ENCODE measurements around the gene TLX1. TPM values are rescaled to one million over a fixed set of nuclear protein-coding genes. Genes with fewer than 3 reads are reported as not detected.

TLX1 gene
- total and polyA plus RNA-seq, 4 donors, result 0.06 to 0.79 (median 0.31) TPM

DNA sequence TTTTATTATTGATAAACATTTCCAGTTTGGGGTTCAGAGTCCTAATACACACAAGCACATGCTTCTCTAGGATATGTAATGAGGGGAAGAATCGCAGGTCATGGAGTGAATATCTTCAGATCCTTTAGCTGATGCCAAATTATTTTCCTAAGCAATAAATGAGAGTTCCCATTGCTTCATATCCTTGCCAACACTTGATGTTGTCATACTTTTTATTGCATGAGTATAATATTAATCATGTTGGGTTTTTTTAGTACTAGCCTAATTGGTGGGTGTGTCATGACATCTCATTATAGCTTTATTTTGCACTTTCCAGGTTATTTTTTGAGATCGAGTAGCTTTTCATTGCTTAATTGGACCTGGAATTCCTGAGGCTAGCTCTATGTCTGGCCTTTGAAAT, 35.3 kb downstream of the TLX1 start:
- 88% methylated on average over 2 of the region's 2 CpGs for WGBS
- peaks cover 0 to 21% (median 3%) of the 10 kb centered on the region in 4 donors for H3K27me3 ChIP-seq (ENCODE audit: control insufficient read depth in 4 of 4, insufficient read depth in 4 of 4, low read length in 3 of 4)
- no peak for DNase-seq (ENCODE audit: low spot score)

DNA sequence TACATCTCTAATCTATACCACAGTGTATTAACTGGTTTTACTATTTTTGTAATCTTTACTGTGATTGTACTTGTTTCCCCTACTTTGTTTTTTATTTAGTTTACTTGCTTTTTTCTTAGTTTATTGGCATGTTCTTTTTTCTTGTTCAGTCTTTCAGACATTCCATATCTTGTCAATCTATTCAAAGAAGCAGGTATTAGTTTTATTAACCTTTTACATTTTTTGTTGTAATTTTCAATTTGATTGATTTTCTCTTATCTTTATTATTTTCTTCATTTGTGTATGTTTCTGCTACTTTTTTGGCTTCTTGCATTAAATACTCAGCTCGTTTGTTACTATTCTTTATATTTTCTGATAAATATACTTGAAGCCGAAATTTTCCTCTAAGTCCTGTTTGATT, 41.6 kb downstream of the TLX1 start:
- no peak overlapping the region for H3K9ac ChIP-seq (ENCODE audit: low read depth in 1 of 2, low read length in 2 of 2)
- no peak overlapping the region for H3K4me3 ChIP-seq (ENCODE audit: low read depth in 1 of 3, low read length in 3 of 3)
- H3K36me3 ChIP-seq (ENCODE audit: control insufficient read depth in 4 of 4, insufficient read depth in 3 of 4, low read depth in 1 of 4, low read length in 3 of 4), result no peaks in the 10 kb centered on the region
- H3K4me1 ChIP-seq (ENCODE audit: control insufficient read depth in 4 of 4, insufficient read depth in 4 of 4, low read length in 3 of 4), result no peaks in the 10 kb centered on the region
- DNase-seq (ENCODE audit: low spot score), result no peak
- 53% methylated on average over 2 of the region's 2 CpGs for WGBS
- no peak overlapping the region for H3K27ac ChIP-seq (ENCODE audit: low read depth in 1 of 2, low read length in 2 of 2)
- peaks cover 0 to 8% (median 0%) of the 10 kb centered on the region in 4 donors for H3K27me3 ChIP-seq (ENCODE audit: control insufficient read depth in 4 of 4, insufficient read depth in 4 of 4, low read length in 3 of 4)
- peaks cover 3 to 21% (median 6%) of the 10 kb centered on the region in 4 donors for H3K9me3 ChIP-seq (ENCODE audit: control insufficient read depth in 4 of 4, low read length in 3 of 4)
- TF ChIP-seq FOXA2 (IDR thresholded peaks at IDR 0.05) (no peak), JUND (IDR thresholded peaks at IDR 0.05) (no peak), YY1 (IDR thresholded peaks at IDR 0.05) (no peak), HNF4G (IDR thresholded peaks at IDR 0.05) (no peak), GABPA (IDR thresholded peaks at IDR 0.05 in 1 of 2, conservative IDR thresholded peaks at IDR 0.05 in 1 of 2) (no peak), RXRA (IDR thresholded peaks at IDR 0.05) (no peak), NR2F2 (IDR thresholded peaks at IDR 0.05) (no peak), SP1 (IDR thresholded peaks at IDR 0.05) (no peak), FOXA1 (IDR thresholded peaks at IDR 0.05) (no peak), EGR1 (IDR thresholded peaks at IDR 0.05; ENCODE audit: low read depth in 2 of 2) (no peak)
- TF ChIP-seq, protein P1, sequence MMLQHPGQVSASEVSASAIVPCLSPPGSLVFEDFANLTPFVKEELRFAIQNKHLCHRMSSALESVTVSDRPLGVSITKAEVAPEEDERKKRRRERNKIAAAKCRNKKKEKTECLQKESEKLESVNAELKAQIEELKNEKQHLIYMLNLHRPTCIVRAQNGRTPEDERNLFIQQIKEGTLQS (IDR thresholded peaks at IDR 0.05), result no peak
- TF ChIP-seq, protein P2, sequence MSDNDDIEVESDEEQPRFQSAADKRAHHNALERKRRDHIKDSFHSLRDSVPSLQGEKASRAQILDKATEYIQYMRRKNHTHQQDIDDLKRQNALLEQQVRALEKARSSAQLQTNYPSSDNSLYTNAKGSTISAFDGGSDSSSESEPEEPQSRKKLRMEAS (IDR thresholded peaks at IDR 0.05), result no peak
- TF ChIP-seq, protein P3, sequence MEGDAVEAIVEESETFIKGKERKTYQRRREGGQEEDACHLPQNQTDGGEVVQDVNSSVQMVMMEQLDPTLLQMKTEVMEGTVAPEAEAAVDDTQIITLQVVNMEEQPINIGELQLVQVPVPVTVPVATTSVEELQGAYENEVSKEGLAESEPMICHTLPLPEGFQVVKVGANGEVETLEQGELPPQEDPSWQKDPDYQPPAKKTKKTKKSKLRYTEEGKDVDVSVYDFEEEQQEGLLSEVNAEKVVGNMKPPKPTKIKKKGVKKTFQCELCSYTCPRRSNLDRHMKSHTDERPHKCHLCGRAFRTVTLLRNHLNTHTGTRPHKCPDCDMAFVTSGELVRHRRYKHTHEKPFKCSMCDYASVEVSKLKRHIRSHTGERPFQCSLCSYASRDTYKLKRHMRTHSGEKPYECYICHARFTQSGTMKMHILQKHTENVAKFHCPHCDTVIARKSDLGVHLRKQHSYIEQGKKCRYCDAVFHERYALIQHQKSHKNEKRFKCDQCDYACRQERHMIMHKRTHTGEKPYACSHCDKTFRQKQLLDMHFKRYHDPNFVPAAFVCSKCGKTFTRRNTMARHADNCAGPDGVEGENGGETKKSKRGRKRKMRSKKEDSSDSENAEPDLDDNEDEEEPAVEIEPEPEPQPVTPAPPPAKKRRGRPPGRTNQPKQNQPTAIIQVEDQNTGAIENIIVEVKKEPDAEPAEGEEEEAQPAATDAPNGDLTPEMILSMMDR (IDR thresholded peaks at IDR 0.05; ENCODE audit: low read depth, low read length, missing input control), result no peak
- TF ChIP-seq, protein P4, sequence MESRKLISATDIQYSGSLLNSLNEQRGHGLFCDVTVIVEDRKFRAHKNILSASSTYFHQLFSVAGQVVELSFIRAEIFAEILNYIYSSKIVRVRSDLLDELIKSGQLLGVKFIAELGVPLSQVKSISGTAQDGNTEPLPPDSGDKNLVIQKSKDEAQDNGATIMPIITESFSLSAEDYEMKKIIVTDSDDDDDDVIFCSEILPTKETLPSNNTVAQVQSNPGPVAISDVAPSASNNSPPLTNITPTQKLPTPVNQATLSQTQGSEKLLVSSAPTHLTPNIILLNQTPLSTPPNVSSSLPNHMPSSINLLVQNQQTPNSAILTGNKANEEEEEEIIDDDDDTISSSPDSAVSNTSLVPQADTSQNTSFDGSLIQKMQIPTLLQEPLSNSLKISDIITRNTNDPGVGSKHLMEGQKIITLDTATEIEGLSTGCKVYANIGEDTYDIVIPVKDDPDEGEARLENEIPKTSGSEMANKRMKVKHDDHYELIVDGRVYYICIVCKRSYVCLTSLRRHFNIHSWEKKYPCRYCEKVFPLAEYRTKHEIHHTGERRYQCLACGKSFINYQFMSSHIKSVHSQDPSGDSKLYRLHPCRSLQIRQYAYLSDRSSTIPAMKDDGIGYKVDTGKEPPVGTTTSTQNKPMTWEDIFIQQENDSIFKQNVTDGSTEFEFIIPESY (IDR thresholded peaks at IDR 0.05), result no peak

More for the DNA sequence above, 35.3 kb downstream of the TLX1 start:
- H3K9me3 ChIP-seq (ENCODE audit: control insufficient read depth in 4 of 4, low read length in 3 of 4), result no peaks in the 10 kb centered on the region
- H3K4me1 ChIP-seq (ENCODE audit: control insufficient read depth in 4 of 4, insufficient read depth in 4 of 4, low read length in 3 of 4), result peaks cover 0 to 6% (median 4%) of the 10 kb centered on the region in 4 donors
- TF ChIP-seq RAD21 (IDR thresholded peaks at IDR 0.05) (no peak), JUND (IDR thresholded peaks at IDR 0.05) (no peak), EGR1 (IDR thresholded peaks at IDR 0.05; ENCODE audit: low read depth in 2 of 2) (no peak), GABPA (IDR thresholded peaks at IDR 0.05 in 1 of 2, conservative IDR thresholded peaks at IDR 0.05 in 1 of 2) (no peak), HNF4G (IDR thresholded peaks at IDR 0.05) (no peak), FOXA2 (IDR thresholded peaks at IDR 0.05) (no peak), FOXA1 (IDR thresholded peaks at IDR 0.05) (no peak), RXRA (IDR thresholded peaks at IDR 0.05) (no peak), TAF1 (conservative IDR thresholded peaks at IDR 0.05) (no peak), NR2F2 (IDR thresholded peaks at IDR 0.05) (no peak)
- TF ChIP-seq, protein P5, sequence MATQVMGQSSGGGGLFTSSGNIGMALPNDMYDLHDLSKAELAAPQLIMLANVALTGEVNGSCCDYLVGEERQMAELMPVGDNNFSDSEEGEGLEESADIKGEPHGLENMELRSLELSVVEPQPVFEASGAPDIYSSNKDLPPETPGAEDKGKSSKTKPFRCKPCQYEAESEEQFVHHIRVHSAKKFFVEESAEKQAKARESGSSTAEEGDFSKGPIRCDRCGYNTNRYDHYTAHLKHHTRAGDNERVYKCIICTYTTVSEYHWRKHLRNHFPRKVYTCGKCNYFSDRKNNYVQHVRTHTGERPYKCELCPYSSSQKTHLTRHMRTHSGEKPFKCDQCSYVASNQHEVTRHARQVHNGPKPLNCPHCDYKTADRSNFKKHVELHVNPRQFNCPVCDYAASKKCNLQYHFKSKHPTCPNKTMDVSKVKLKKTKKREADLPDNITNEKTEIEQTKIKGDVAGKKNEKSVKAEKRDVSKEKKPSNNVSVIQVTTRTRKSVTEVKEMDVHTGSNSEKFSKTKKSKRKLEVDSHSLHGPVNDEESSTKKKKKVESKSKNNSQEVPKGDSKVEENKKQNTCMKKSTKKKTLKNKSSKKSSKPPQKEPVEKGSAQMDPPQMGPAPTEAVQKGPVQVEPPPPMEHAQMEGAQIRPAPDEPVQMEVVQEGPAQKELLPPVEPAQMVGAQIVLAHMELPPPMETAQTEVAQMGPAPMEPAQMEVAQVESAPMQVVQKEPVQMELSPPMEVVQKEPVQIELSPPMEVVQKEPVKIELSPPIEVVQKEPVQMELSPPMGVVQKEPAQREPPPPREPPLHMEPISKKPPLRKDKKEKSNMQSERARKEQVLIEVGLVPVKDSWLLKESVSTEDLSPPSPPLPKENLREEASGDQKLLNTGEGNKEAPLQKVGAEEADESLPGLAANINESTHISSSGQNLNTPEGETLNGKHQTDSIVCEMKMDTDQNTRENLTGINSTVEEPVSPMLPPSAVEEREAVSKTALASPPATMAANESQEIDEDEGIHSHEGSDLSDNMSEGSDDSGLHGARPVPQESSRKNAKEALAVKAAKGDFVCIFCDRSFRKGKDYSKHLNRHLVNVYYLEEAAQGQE (IDR thresholded peaks at IDR 0.05), result no peak
- TF ChIP-seq, protein P2 (IDR thresholded peaks at IDR 0.05), result no peak
- TF ChIP-seq, protein P4 (IDR thresholded peaks at IDR 0.05), result no peak
- H3K9ac ChIP-seq (ENCODE audit: low read depth in 1 of 2, low read length in 2 of 2), result no peak overlapping the region
- H3K27ac ChIP-seq (ENCODE audit: low read depth in 1 of 2, low read length in 2 of 2), result no peak overlapping the region
- H3K4me3 ChIP-seq (ENCODE audit: low read depth in 1 of 3, low read length in 3 of 3), result no peak overlapping the region
- no peaks in the 10 kb centered on the region for H3K36me3 ChIP-seq (ENCODE audit: control insufficient read depth in 4 of 4, insufficient read depth in 3 of 4, low read depth in 1 of 4, low read length in 3 of 4)
